ENCODE data around the gene FBXW12.
A peak's percentile ranks its signal among the peaks of the same experiment; 100 is the strongest.
"Not testable (repeated sequence)": the region's sequence is repeated elsewhere in the genome, so short reads cannot be mapped to it uniquely, and the experiment has no call there.

The FBXW12 gene, protein sequence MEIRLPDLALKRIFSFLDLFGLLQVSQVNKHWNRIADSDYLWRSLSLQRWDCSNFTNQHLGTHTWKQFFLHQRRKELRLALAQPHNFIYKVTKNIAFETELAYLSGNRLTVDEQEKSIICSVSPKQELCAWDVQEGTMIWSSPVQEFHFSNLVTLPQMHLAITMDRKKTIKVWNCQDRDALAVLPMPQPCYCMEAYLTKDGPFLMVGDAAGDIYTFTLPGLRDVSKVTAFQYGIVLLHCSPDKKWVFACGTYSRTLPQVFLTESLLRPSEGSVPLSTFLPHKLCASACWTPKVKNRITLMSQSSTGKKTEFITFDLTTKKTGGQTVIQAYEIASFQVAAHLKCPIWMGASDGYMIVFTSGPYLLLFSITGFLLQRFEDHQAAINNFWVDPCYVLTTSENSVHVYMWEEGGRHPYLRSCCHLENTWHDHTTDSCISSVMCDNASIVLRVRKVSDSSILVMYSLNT

DNA sequence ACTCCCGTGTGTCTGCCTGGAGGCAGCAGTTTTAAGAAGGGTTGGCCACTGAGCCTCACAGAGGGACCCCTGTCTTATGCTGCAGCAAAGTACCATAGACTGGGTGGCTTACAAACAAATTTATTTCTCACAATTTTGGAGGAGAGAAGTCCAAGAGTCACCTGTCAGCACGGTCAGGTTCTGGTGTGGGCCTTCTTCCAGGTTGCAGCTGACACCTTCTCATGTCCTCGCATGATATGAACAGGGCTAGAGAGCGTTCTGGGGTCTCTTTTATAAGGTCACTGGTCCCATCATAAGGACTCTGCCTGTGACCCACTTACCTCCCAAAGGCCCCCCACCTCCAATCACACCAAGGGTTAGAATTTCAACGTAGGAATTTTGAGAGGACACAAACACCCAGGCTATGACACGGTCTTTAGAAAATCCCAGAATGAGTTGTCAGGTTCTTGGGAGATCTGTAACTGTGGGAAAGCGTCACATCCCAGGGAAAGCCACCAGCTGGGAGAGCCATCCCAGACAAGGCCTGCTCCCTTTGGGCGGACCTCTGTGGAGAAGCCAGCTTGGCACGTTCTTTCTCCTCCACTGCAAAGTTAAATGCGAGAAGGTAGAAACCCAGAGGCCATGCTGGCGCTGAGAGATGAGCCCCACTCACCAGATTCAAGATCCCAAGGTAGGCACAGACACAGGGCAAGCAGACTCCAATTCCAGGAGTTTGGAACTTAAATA is at the start of gene FBXW12:
FBXW12 (plus strand) TSS at position 569 of the 726 bp plus-strand sequence. CDS start 549 bp downstream, outside the sequence.
- no peak within 1 kb of the TSS for H3K4me3 ChIP-seq (ENCODE audit: low read depth, low read length)
- TF ChIP-seq, protein P1, sequence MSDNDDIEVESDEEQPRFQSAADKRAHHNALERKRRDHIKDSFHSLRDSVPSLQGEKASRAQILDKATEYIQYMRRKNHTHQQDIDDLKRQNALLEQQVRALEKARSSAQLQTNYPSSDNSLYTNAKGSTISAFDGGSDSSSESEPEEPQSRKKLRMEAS (IDR thresholded peaks at IDR 0.05; ENCODE audit: low read depth, low read length): no peak
- TF ChIP-seq, protein P2, sequence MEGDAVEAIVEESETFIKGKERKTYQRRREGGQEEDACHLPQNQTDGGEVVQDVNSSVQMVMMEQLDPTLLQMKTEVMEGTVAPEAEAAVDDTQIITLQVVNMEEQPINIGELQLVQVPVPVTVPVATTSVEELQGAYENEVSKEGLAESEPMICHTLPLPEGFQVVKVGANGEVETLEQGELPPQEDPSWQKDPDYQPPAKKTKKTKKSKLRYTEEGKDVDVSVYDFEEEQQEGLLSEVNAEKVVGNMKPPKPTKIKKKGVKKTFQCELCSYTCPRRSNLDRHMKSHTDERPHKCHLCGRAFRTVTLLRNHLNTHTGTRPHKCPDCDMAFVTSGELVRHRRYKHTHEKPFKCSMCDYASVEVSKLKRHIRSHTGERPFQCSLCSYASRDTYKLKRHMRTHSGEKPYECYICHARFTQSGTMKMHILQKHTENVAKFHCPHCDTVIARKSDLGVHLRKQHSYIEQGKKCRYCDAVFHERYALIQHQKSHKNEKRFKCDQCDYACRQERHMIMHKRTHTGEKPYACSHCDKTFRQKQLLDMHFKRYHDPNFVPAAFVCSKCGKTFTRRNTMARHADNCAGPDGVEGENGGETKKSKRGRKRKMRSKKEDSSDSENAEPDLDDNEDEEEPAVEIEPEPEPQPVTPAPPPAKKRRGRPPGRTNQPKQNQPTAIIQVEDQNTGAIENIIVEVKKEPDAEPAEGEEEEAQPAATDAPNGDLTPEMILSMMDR (IDR thresholded peaks at IDR 0.05; ENCODE audit: low read depth, low read length): no peak
- TF ChIP-seq POLR2A (IDR thresholded peaks at IDR 0.05; ENCODE audit: extremely low read depth, insufficient read length): no peak
- no peak for TF ChIP-seq MYC (IDR thresholded peaks at IDR 0.05; ENCODE audit: low read depth, low read length)
- DNase-seq (ENCODE audit: low read depth): no peak

DNA sequence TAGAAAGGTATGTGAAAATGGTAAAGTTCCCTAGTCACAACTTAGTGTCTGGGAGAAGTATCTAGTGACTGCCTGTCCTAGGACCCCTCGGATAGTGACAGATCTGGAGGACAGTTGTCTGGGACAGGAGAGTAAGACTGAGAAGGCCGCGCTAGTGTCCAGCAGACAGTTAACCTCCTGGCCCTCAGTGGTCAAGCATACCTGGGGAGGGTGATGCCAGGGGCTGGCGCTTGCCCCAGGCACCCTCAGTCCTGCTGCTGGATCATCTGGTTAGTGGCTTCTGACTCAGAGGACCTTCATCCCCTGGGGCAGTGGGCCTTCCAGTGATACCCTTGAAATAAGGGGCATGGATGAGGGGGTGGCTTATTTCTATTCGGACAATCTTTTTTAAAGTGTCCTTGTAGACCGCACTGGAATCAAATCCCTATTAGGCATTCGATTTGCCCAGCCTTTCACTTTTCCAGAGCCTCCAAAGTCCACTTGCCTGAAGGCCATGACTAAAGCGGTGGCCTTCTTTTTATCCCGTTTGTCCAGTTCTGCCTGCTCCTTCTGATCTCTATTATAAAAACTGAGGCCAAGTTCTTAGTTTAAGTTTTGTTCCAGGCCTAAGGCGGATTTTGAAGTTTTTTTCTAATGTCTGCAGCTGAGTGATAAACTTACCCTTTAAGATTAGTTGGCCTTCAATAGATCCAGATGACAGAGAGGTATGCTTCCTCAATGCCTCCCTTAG is 40.1 kb upstream of the FBXW12 start:
- H3K4me3 ChIP-seq (ENCODE audit: low read depth, low read length); DNase-seq (ENCODE audit: low read depth): not testable (repeated sequence)

DNA sequence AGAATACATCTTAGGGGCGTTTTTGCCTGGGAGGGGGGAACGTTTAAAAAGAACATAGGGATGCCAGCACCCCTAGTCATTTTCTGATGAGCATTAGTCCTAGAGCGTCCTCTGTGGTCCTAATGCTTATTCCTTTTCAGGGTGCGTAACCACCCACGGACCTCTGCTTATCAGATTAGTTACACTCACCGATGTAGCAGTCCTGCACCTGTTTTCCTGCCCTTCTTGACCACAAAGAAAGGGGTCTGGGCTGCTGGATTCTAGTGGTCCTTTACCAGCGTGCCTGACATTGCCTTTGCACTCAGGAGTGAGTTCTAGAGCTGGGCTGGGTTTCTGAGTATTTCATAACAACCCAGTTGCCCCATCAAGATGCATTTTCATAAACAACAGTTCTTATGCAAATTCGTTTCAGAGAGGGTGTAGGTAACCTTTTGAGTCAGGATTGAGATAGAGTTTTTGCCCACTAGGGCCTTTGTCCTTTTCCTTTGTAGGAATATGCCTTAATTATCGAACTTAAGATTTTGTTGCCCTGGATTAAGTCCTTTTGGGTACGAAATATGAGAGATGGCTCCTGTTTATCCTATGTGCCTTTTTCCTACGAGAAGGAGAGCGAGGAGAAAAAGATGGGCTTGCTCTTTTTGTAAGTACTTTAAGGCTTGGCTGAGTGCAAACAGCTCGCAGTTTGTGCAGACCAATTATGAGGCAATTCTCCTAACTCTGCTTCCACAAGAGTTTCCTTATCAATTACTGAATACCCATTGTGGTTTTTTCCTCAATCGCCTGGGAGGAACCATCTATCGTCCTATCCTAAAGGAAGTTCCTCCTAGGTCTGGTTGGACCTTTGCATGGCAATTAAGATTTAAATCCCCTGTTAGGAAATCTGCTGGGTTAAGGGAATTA is 38.4 kb upstream of the FBXW12 start, which contains the start of gene SPINK8:
SPINK8 (minus strand) TSS at position 316 of the 900 bp plus-strand sequence. CDS start 5,320 bp downstream, outside the sequence.
- peak within 1 kb of the TSS; percentile 14 for H3K4me3 ChIP-seq (ENCODE audit: low read depth, low read length)
- peak; percentile 74 for DNase-seq (ENCODE audit: low read depth)

DNA sequence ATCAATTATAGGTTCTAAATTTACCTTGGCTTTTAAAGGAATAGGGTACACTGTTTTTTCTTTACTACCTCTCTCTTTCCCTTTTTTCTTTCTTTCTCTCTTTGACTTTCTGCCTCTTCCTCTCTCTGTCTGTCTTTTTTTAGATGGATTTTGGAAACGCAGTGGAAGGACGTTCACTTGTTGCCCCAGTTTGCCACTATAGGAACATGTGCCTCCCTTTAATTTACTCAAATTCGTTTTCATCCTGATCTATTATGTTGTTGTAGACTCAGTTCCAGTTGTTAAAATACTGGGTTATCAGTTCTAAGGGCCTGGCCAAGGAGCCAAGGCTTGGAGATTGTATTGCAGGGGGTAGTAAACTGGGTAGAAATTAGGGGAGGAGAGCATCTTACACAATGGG is 37.4 kb upstream of the FBXW12 start:
- DNase-seq (ENCODE audit: low read depth): no peak
- no peak overlapping the region for H3K4me3 ChIP-seq (ENCODE audit: low read depth, low read length)
- TF ChIP-seq, protein P2 (IDR thresholded peaks at IDR 0.05; ENCODE audit: low read depth, low read length): no peak
- TF ChIP-seq, protein P1 (IDR thresholded peaks at IDR 0.05; ENCODE audit: low read depth, low read length): no peak
- no peak for TF ChIP-seq MYC (IDR thresholded peaks at IDR 0.05; ENCODE audit: low read depth, low read length)

DNA sequence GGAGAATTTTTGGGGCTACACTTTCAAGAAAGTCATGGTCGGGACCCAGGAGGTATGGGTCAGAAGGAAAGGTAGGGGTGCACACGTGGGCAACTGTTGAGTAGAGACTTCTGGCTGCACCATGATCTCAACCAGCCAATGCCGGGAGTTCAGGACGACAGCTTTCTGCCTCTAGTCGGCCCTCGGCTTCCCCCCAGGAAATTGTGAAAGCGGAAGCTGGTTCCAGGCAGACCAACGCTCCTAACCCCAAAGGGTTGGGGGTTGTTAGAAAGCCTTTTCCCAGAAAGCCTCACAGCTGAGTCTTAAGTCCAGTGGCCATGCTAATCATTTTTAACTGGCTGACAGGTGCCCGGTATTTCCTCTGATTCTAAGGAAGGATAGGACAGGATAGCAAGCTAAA is 36.7 kb upstream of the FBXW12 start:
- peak overlapping the region; percentile 21 for H3K4me3 ChIP-seq (ENCODE audit: low read depth, low read length)
- DNase-seq (ENCODE audit: low read depth): peak; percentile 95
- TF ChIP-seq, protein P1 (IDR thresholded peaks at IDR 0.05; ENCODE audit: low read depth, low read length): 0 out of 2 replicates have a peak, but pooled peaks have one; percentile 33

DNA sequence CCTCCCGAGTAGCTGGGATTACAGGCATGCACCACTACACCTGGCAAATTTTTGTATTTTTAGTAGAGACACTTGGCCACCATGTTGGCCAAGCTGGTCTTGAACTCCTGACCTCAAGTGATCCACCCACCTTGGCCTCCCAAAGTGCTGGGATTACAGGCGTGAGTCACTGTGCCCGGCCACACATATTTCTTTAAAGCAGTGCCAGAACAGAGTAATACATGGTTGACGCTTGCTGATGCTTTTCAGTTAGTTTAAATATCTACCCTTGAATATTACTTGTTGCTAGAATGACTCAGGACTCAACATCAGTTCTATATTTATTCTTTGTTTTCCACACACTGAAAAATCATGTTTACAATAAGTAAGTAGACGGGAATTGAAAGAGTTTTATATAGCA is 34.5 kb upstream of the FBXW12 start:
- not testable (repeated sequence) for DNase-seq (ENCODE audit: low read depth); H3K4me3 ChIP-seq (ENCODE audit: low read depth, low read length)

DNA sequence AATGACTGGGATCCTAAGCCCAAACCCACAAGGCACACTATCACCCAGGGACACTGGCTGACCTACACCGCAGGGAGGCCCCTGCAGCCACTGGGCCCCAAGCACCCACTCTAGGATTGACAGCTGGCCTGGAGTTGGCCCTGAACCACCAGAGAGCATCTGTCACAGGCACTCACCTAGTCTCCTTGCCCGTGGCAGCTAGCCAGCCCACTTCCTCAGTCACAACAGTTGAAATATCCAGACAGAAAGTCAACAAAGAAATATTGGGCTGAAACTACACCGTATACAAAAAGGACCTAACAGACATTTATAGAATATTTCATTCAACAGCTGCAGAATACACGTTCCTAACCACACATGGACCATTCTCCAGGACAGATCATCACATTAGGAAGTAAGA is 33.4 kb upstream of the FBXW12 start:
- TF ChIP-seq POLR2A (IDR thresholded peaks at IDR 0.05; ENCODE audit: extremely low read depth, insufficient read length) (no peak), MYC (IDR thresholded peaks at IDR 0.05; ENCODE audit: low read depth, low read length) (no peak)
- TF ChIP-seq, protein P1 (IDR thresholded peaks at IDR 0.05; ENCODE audit: low read depth, low read length): no peak
- TF ChIP-seq, protein P2 (IDR thresholded peaks at IDR 0.05; ENCODE audit: low read depth, low read length): no peak
- peak; percentile 22 for DNase-seq (ENCODE audit: low read depth)
- no peak overlapping the region for H3K4me3 ChIP-seq (ENCODE audit: low read depth, low read length)
